ENCODE results near the gene SRSF1. TPM values are rescaled to one million over a fixed set of nuclear protein-coding genes. Genes with fewer than 3 reads are reported as not detected.

The SRSF1 gene
- total and polyA plus RNA-seq, 11 donors: 48.2 to 129 (median 99.7) TPM

DNA sequence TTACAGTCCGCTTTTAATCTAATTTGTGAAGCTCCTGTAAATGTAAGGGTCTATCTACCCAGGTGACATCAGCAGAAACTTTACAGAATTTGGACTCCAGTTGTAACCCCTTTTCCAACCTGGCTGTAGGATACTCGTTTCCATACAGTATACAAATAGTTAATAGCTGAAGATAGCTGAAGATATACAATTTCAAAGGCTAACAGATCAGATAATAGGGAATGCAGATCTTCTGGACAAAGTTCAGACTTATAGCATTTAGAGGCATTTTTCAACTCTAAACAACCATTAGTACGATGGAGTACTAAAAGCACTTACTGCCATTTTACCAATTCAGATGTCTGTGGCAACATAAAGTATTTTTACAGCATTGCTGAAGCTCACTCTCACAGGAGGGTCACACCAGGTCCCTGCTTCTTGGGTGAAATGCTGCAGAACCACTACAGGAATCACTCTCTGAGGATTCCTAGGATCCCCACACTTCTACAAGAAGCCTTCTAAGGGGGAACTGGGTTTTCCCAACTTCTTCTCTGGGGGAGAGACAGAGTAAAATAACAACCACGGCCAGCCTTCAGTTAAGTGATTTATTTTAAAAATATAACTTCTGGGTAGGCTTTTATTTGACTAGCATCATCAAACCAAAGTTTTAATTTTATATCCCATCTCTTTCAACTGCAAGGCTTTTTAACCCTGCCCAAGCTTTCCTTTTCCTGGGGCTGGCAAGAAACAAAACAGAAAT lies 21.9 kb downstream of the SRSF1 start:
- H3K4me3 ChIP-seq: peak overlapping the region in 6 of 12 donors; percentile 0 to 86 (median 48)
- H3K36me3 ChIP-seq: peaks cover 0 to 45% (median 26%) of the 10 kb centered on the region in 9 donors
- no peaks in the 10 kb centered on the region for H3K27me3 ChIP-seq
- WGBS, 4 donors: 37 to 49% (median 42%) methylated on average over 4 of the region's 4 CpGs
- no peak for TF ChIP-seq POLR2A (IDR thresholded peaks at IDR 0.05)
- TF ChIP-seq, protein P1, sequence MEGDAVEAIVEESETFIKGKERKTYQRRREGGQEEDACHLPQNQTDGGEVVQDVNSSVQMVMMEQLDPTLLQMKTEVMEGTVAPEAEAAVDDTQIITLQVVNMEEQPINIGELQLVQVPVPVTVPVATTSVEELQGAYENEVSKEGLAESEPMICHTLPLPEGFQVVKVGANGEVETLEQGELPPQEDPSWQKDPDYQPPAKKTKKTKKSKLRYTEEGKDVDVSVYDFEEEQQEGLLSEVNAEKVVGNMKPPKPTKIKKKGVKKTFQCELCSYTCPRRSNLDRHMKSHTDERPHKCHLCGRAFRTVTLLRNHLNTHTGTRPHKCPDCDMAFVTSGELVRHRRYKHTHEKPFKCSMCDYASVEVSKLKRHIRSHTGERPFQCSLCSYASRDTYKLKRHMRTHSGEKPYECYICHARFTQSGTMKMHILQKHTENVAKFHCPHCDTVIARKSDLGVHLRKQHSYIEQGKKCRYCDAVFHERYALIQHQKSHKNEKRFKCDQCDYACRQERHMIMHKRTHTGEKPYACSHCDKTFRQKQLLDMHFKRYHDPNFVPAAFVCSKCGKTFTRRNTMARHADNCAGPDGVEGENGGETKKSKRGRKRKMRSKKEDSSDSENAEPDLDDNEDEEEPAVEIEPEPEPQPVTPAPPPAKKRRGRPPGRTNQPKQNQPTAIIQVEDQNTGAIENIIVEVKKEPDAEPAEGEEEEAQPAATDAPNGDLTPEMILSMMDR (IDR thresholded peaks at IDR 0.05): no peak
- peak overlapping the region in 9 of 12 donors; percentile 6 to 99 (median 41) for H3K27ac ChIP-seq
- DNase-seq: no peak
- no peak for ATAC-seq
- intact Hi-C loops (cut with DNase I): loop anchor here in 7 of 10 donors (5.0 to 10.0 kb wide), 5 partner anchors 33 to 108 kb away; no protein-coding TSS in a partner anchor
- H3K9me3 ChIP-seq: no peaks in the 10 kb centered on the region
- H3K4me1 ChIP-seq: peaks cover 0 to 79% (median 67%) of the 10 kb centered on the region in 12 donors

DNA sequence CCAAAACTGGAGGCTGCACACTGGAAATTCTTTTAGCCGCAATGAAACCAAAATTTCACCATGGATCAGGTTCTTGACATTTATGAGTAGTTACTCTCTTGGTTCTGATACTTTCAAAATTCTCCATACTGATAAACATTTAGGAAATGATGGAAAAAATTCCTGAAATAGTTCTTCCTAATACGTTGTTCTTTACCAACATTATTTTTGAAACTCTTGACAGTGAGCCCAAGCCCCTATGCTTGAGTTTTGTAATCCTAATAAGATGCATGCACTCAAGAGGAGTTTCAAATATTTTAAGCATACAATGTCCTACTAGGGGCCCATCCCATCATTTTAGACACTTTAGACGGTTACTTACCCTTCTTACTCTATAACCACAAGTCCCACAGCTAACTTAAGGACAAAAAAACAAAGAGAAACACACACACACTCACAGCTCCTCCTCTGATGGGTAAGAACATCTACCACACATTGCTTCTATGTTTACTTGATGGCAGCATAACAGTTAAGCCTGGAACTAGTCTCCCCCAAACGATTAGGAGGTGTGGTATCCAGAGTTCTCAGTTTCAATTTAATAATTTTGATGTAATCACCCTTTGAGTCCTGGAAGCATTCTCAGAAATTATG lies 22.7 kb downstream of the SRSF1 start:
- no peak for ATAC-seq
- intact Hi-C loops (cut with DNase I): loop anchor here in 2 of 10 donors (5.0 to 10.0 kb wide), 2 partner anchors 37 to 50 kb away; no protein-coding TSS in a partner anchor
- Histone ChIP-seq H3K36me3 (peaks cover 0 to 52% (median 34%) of the 10 kb centered on the region in 9 donors), H3K4me1 (peaks cover 0 to 75% (median 62%) of the 10 kb centered on the region in 12 donors), H3K27ac (peak overlapping the region in 6 of 12 donors; percentile 26 to 98 (median 46)), H3K9me3 (no peaks in the 10 kb centered on the region), H3K27me3 (no peaks in the 10 kb centered on the region), H3K4me3 (peak overlapping the region in 3 of 12 donors; percentile 3 to 86 (median 10))
- TF ChIP-seq POLR2A (IDR thresholded peaks at IDR 0.05): no peak
- TF ChIP-seq, protein P1 (IDR thresholded peaks at IDR 0.05): no peak
- no peak for DNase-seq
- 24 to 32% (median 30%) methylated on average over 4 of the region's 4 CpGs for WGBS, 4 donors

DNA sequence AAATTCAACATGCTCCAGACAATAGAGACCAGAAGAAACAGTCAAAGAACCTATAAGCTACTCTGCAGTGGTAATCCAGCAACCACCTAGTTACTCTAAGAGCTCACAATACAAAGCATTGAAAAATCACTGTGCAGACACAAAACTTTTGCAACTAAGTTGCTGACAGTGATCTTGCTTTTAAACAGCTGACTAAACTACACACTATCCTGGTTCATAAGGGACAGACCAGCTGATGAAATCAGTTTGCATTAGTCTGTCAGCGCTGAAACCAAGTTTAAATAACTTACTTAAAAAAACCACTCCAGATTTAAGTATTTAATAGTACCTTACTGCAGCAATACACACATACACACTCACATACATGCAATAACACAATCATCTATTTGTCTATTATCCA lies 23.6 kb downstream of the SRSF1 start:
- DNase-seq (no peak), ATAC-seq (no peak)
- peaks cover 0 to 61% (median 43%) of the 10 kb centered on the region in 9 donors for H3K36me3 ChIP-seq
- H3K27ac ChIP-seq: peak overlapping the region in 2 of 12 donors; percentile 20 to 98
- 66 to 90% (median 79%) methylated on average over 1 of the region's 1 CpG for WGBS, 4 donors
- no peaks in the 10 kb centered on the region for H3K9me3 ChIP-seq
- no peaks in the 10 kb centered on the region for H3K27me3 ChIP-seq
- intact Hi-C loops (cut with DNase I): loop anchor here in 2 of 10 donors (5.0 to 10.0 kb wide), 2 partner anchors 36 to 49 kb away; no protein-coding TSS in a partner anchor
- no peak overlapping the region for H3K4me3 ChIP-seq
- no peak for TF ChIP-seq POLR2A (IDR thresholded peaks at IDR 0.05)
- peaks cover 0 to 66% (median 53%) of the 10 kb centered on the region in 12 donors for H3K4me1 ChIP-seq

DNA sequence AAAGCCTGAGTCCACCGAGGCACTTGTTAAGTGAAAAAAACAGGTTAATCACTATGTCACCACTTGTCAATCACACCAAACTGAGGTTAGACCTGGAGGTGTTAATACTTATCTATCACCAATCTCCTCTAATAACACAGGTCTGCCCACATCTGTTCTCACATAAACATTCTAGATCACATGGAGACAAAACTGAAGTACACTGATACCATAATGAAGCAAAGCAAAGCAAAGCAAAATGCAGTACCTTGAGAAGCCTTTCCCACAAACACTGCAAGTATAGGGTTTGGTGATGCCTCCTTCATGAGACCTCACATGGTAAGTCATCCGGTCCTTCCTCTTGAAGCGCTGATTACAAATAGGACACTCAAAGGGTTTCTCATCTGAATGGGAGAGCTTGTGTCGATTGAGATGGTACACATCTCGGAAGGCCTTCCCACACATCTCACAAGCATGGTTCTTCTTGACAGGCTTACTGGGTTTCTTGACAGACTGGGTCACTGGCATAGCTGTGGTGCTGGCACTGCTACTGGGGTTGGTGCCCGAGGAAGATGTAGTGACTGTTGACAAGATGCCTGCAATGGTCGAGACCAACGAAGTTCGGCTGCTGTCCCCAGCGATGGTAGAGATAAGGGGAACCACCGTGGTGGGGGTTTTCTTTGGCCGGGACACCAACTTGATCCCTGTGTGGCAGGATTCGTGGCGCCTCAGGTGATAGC lies 24.4 kb downstream of the SRSF1 start:
- DNase-seq (no peak), ATAC-seq (no peak)
- peak overlapping the region in 2 of 12 donors; percentile 20 to 33 for H3K27ac ChIP-seq
- peaks cover 0 to 70% (median 51%) of the 10 kb centered on the region in 9 donors for H3K36me3 ChIP-seq
- H3K9me3 ChIP-seq: no peaks in the 10 kb centered on the region
- WGBS, 4 donors: 46 to 58% (median 51%) methylated on average over 14 of the region's 14 CpGs
- peaks cover 0 to 66% (median 53%) of the 10 kb centered on the region in 12 donors for H3K4me1 ChIP-seq
- peak overlapping the region in 3 of 12 donors; percentile 3 to 12 (median 4) for H3K4me3 ChIP-seq
- intact Hi-C loops (cut with DNase I): loop anchor here in 2 of 10 donors (5.0 to 10.0 kb wide), 2 partner anchors 35 to 48 kb away; no protein-coding TSS in a partner anchor
- TF ChIP-seq, protein P1 (IDR thresholded peaks at IDR 0.05): no peak
- no peak for TF ChIP-seq POLR2A (IDR thresholded peaks at IDR 0.05)
- no peaks in the 10 kb centered on the region for H3K27me3 ChIP-seq
